Measurements from ENCODE around the gene IRX4.
"Not testable (repeated sequence)": the region's sequence is repeated elsewhere in the genome, so short reads cannot be mapped to it uniquely, and the experiment has no call there.

Gene IRX4

DNA sequence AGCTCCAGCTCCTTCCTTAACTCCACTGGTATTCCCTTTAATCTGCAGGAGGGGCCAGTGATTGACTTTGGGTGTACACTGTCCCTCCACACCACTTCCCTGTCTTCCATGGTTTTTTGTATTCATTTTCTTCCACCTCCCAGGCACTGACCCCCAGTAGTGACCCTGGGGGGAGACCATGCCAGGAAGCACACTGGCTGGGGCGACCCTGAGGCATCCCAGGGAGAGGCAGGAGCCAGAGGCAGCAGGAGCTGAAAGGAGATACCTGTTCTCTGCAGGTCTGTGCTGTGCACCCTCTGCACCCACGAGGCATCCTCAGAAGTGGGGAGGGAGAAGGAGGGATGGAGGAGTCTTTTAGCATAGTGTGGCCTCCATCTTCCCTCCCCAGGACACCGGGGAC is 27.6 kb downstream of the IRX4 start:
- DNase-seq: no peak

- no peak for DNase-seq
Measured at GRCh38 chr5:1853531-1853930, 29.2 kb downstream of the IRX4 start.

GRCh38 chr5:1852324-1852947 is 30.3 kb downstream of the IRX4 start:
- no peak for DNase-seq

DNA sequence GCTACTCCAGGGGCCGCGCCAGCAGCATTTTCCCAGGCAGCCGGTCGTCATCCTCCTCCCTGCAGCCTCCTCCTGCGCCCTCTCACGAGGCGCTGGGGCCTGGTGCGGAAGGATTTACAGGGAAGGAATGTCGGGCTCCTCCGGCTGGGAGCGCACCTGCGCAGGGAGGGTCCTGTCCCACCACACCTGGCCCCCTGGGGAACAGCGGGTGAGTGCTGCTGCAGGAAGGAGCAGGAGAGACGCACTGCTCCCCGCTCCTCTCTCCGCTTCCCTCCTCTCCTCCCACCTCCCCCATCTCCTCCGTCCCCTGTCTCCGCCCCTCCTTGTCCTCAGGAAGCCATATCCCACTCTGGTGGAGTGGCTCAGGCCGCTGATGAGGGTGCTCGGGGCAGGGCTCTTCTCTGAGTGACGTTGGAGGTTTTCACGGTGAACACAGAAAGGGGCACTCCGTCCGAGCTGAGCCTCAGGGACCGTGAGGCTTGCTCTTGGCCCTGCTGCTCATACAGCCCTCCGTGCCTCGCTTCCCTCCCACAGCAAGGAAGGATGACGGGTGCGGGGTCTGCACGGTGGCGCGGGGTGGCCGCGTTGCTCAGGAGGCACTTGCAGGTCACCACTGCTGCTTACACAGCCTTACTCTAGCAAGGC is 31.3 kb downstream of the IRX4 start:
- no peak for DNase-seq

GRCh38 chr5:1850324-1851154 is 32.2 kb downstream of the IRX4 start:
- DNase-seq: no peak

DNA sequence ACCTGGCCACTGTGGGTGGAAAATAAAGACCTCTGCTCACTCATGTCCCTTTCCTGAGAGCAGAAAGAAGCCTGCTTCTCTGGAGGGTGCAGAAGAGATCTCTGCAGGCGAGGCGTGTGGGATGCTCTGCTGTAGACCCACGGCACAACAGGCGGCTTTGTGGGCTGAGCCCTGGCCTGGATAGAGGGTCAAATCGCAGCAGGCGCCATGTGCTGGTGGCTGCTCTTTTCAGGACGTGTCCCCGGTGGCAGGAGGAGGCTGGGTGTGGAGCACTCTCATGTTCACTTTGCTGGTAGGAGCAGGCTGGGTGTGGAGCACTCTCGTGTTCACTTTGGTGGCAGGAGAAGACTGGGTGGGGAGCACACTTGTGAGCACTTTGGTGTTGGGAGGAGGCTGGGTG is 35.1 kb downstream of the IRX4 start:
- no peak for DNase-seq

DNA sequence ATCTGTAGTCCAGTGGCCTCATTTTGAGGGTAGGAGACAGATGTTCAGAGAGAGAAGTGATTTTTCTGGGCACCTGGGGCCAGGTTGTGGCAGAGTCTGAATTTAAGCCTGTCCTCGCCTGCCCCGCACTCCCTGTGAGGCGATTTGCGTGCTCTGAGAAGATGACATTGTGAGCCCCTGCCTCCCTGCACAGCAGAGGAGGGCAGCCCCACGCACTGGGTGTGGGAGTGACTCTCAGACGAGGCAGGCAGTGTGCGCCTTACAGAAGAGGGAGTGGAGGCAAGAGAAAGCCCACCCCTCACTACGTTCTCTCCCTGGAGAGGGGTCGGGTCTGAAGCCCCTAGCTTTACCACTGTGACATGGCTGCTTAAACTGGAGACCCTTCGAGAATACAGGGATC is 35.7 kb downstream of the IRX4 start:
- no peak for DNase-seq

- DNase-seq: no peak
Measured at GRCh38 chr5:1846583-1846982, 36.1 kb downstream of the IRX4 start.

DNA sequence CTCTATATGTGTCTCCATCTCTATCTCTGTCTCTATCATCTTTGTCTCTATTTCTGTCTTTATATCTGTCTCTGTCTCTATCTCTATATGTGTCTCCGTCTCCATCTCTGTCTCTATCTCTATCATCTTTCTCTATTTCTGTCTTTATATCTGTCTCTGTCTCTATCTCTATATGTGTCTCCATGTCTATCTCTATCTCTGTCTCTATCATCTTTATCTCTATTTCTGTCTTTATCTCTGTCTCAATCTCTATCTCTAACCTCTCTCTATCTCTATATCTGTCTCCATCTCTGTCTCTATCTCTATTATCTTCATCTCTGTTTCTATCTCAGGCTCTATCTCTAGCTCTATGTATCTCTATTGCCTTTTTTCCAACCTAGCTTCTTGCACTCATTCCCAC is 37.0 kb downstream of the IRX4 start:
- DNase-seq: no peak

DNA sequence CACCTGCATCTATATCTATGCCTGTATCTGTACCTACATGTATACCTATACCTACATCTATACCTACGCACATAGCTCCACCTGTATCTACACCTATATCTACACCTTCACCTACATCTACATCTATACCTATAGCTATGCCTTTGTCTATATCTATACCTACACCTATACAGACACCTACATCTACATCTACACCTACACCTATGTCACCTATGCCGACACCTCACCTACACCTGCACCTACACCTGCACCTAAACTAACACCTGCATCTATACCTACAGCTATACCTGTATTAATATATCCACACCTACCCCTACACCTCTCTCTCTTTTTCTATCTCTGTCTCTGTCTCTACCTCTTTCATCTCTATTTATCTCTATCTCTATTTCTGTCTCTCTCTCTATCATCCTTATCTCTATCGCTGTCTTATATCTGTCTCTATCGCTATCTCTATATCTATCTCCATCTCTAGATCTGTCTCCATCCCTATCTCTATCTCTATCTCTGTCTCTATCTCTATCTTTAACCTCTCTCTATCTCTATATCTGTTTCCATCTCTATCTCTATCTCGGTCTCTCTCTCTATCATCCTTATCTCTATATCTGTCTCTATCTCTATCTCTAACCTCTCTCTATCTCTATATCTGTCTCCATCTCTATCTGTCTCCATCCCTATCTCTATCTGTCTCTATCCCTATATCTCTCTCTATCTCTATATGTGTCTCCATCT is 37.9 kb downstream of the IRX4 start:
- no peak for DNase-seq

GRCh38 chr5:1843761-1844160 is 39.0 kb downstream of the IRX4 start:
- DNase-seq: not testable (repeated sequence)

GRCh38 chr5:1842004-1842819 is 40.5 kb downstream of the IRX4 start:
- no peak for DNase-seq

DNA sequence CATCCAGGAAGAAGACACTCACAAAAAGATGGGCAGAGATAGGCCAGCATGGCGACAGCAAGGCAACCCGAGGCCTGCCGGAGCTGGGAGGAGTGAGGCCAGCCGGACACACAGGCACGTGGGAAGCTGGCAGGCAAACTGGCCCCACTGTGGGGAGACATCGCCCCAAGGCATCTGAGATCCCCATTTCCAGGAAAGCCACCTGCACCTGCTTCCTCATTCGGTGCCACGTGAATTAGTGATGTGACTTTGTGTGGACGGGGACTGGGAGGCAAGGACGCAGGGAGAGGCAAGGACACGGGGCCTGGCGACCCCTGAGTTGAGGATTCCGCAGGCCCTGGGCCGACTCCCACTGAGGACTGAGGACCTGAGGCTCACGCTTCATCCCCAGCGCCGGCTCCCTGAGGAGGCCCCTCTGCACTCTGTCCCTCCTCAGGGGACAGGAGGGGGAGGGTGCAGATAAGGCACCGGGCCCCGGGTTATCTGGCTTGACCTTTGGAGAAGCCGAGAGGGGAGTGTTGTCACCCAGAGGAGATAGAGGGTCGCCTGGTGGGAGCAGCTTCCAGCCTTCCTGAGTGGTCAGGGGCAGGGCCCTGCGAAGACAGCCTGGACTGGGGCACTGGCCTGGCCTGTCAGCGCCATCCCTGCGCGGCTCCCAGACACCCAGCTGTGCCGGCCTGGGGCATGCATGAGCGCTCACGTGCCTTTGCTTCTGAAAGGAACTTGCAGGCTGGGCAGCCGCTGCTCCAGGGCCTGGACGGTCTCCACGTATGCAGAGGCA is 41.8 kb downstream of the IRX4 start:
- no peak for DNase-seq

DNA sequence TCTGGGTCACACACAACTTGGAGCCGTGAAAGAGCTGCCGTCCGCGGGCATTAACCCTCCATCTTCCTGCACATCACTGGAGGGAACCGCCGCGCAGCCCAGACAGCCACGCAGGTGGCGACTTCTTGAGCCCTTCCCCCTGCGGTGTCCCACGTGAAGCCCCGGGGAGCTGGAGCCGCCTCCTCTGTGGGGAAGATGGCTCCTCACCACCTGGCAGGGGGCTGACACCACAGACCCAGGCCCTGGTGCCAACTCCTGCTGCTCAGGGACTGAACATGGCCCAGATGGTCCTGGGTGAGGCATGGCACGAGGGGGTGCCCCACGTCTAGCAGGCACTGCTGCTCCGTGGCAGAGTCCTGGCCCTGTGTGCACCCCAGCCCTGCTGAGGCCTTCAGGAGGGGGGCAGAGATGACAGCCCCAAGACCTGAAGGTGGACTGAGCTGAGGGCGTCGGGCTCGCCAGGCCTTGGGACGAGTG is 42.6 kb downstream of the IRX4 start:
- no peak for DNase-seq

DNA sequence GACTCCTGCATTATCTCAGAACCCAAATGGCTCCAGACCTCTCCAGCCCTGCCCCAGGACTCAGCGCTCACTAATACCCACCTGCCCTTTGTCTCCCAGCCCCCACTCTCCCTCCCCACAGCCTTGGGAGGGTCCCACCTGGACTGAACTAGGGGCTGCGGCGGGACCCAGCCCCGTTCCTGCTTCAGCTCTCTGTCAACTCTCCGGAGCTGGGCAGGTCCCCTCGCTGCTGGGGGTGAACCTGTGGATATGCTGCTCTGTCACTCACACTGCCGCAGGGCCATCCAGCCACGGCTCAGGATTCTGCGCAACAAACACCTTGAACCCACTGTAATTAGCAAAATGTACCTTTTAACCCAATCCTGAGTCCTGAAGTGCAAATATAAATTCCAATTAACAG is 44.7 kb downstream of the IRX4 start:
- no peak for DNase-seq

DNA sequence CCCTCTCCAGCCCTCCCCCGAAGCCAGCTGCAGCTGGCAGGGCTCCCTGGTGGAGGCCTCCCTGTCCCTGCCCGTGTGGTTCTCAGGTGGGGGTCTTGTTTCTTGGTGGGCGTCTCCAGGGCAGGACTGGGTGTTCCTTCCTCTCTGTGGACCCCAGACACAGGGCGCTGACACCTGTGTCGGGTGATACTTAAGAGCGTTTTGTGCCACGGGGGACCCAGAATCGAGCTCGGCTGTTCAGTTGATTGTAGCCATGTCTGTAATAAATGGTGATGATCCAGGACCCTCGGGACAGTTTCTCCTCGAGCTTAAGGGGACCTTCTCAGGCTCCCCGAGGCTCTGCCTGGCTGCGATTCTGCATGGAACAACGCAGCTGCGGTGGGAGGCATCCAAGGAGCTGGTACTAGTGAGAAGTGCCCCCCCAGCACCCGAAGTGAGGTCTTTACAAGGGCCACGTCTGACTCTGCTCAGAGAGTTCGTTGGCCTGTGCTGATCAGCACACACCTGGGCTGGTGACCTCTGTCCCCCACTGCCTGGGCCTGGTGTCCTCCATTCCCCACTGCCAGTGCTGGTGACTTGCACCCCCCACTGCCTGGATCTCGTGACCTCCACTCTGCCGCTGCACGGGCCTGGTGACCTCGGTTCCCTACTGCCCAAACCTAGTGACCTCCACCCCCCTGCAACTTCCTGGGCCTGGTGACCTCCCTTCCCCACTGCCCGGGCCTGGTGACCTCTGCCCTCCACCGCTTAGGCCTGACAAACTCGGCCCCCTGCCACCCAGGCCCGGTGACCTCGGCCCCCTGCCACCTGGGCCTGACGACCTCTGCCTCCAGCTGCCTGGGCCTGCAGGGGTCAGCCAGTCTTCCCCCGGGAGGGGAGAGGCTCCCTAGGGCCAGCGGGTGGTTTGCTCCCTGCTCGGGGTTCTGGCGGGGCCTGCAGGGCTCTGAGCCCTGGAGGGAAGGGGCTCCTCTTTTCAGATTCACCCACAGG is 45.5 kb downstream of the IRX4 start:
- DNase-seq: no peak

DNA sequence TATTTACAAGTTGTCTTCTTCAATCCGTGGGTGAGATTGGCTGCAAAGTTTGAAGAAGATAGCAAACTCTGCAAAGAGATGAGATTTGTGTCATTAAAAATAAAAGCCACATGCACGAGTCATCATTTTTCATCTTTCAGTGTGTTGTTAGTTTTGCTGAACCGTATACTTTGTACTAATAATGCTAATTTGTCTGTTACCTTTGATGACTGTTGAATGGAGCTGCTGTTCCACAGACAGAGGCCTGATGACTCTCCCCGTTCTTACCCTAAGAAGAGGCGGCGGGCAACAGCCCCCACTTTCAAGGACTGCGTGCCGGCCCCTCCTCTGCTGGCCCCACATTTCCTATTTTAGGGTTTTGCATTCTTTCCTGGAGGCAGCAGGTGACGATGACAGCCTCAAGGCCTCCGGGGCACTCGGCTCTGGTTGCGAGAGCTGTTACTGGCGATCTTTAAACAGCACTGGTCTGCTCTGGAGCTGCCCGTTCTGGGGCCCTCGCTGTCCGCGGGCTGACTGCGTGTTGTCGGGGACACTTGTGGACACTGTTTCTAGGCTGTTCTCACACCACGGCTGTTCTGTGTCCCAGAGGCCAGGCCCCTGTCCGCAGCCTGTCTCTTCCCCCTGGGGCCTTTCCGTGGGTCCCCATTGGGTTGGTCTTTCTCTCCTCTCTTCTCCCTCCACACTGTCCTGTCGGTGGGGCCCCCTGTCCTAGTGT is 46.4 kb downstream of the IRX4 start:
- no peak for DNase-seq

DNA sequence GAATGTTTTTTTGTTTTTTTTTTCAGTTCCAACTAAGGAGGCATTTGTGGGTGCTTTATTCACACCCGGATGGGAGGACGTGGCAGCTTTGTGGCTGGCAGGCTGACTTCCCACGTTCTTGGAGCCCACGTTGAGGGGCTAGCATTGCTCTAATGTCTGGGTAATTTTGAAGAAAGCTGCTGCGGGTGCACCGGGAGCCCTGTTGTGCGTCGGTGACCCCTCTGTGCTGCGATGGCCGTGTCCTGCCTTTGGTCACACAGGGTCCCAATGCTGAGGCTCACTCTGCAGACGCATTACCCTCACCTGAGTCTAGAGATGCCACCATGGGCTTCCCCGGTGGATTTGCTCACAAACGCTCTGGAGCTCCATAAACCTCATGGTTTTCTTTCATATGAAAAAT is 47.3 kb downstream of the IRX4 start:
- DNase-seq: no peak

- DNase-seq: no peak
Measured at GRCh38 chr5:1834721-1835429, 47.9 kb downstream of the IRX4 start.
